Central memory CD4-positive, alpha-beta T cell (primary cell): ENCODE data around the gene PTPN1.
"Not testable (repeated sequence)": the region's sequence is repeated elsewhere in the genome, so short reads cannot be mapped to it uniquely, and the experiment has no call there.

ENCODE experiments used
- DNase-seq: peaks from one replicate; pipeline ENCODE4 v3.0.0; 2022

Gene PTPN1

DNA sequence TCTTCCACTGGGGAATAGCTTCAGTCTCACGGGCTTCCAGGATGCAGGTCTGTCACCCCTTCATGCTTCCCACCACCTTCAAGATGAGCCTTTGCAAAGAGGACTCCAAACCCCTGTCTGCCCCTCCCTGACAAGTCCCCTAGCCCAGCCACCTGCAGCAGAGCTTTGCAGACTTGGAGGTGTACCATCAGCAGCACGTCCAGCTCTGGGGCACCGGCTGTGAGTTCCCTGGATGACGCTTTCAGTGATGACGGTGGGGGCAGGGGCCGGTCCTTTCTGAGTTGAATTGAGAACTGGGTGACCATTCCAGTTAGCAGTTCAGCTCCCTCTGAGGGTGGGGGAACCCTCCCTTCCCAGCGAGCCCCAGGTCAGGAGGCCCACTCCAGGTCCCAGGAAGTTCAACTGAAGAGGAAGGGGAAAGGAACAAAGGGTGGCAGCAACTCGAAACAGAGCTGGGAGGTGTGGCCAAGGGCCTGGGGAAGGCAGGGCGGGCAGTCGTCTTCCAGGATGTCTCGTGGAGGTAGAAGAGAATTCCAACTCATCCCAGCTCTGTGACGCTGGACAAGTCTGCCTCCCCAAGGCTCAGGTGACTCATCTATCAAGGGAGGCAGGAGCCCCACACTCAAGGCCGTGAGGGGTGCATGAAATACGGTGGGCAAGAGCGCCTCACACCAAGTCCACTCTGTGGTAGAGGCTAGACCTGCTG is 86.0 kb downstream of the PTPN1 start:
- no peak for DNase-seq

DNA sequence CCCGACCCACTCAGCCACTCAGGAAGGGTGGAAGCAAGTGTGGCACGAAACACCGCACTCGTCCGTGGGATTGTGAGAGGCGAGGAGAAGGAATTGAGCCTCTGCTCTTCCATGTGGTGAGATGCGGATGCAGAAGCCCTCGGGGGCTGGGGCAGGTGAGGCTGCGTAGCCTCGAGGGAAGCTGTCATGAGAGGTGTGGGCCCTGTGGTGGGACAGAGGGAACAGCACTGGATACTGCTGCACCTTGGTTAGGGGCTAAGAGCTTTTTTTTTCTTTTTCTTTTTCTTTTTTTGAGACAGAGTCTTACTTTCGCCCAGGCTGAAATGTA is 86.5 kb downstream of the PTPN1 start:
- DNase-seq, result no peak

DNA sequence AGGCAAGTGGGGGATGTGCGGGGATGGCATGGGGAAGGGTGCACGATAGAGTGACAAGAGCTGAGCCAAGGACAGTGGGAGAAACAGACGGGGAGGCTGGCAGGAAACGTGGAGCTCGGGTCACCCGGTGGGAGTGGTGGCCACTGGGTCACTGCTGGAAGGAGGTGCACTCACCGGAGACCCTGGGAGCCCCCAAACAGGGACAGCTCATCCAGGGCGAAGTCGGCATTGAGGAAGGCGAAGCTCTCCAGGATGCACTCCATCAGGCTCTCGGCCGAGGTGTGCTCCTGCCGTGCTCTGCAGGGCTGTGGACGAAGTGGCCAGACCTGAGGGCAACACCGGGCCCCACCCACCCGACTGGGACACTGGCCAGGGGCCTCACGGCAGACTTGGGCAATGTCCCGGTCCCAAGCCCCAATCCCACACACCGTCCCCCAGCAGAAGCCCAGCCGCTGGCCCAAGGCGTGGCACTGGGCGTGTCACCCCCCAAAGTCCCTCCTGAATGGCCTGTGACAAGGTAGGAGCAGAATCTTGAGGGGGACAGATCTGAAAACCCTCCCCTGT is 87.3 kb downstream of the PTPN1 start:
- DNase-seq, result no peak

DNA sequence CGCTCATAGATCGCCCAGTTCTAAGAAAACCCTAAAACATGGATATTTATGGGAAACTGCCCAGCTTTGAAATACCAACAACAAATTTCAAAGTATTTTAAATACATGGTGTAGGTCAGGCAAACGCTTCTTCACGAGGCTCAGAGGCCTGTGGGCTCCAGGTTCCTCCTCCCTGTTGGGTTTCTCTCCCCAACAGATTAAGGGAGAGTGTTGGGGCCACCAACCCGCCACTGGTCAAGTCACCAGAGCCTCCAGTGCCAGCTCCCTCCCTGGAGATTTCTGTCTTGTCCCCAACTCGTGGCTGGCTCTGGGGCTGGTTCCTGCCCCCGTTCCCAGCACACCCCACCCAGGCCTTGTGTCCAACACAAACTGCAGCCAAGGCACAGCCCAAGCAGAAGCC is 87.9 kb downstream of the PTPN1 start:
- DNase-seq, result no peak

DNA sequence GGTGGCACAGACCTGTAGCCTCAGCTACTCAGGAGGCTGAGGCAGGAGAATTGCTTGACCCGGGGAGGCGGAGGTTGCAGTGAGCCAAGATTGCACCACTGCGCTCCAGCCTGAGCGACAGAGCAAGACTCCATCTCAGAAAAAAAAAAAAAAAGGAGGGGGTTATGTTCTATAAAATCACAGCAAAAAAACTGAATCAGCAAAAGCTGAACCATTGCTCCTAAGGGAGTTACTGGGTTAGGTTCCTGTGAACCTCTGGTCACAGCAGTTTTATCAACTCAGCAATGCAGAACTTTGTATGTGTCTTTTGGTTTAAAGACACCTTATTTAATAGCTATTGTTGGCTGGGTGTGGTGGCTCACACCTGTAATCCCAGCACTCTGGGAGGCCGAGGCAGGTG is 88.6 kb downstream of the PTPN1 start:
- not testable (repeated sequence) for DNase-seq

DNA sequence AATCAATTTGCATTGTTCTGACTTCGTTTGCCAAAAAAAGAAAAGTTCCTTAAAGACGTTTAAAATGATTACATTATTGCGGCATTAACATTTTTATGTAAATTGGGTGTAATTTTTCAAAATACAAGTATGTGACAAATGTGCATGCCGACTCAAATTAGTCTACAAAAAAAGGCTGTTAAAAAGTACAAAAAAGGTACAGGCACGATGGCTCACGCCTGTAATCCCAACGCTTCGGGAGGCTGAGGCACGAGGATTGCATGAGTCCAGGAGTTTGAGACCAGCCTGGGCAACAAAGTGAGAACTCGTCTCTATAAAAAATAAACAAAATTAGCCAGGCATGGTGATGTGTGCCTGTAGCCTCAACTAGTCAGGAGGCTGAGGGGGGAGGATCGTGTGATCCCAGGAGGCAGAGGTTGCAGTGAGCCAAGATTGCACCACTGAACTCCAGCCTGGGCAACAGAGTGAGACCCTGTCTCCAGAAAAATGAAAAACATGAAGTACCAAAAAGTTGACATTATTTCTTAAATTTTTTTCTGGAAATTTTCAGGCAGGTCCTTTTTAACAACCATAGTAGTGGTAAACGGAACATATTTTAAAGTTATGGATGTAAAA is 90.2 kb downstream of the PTPN1 start:
- no peak for DNase-seq

DNA sequence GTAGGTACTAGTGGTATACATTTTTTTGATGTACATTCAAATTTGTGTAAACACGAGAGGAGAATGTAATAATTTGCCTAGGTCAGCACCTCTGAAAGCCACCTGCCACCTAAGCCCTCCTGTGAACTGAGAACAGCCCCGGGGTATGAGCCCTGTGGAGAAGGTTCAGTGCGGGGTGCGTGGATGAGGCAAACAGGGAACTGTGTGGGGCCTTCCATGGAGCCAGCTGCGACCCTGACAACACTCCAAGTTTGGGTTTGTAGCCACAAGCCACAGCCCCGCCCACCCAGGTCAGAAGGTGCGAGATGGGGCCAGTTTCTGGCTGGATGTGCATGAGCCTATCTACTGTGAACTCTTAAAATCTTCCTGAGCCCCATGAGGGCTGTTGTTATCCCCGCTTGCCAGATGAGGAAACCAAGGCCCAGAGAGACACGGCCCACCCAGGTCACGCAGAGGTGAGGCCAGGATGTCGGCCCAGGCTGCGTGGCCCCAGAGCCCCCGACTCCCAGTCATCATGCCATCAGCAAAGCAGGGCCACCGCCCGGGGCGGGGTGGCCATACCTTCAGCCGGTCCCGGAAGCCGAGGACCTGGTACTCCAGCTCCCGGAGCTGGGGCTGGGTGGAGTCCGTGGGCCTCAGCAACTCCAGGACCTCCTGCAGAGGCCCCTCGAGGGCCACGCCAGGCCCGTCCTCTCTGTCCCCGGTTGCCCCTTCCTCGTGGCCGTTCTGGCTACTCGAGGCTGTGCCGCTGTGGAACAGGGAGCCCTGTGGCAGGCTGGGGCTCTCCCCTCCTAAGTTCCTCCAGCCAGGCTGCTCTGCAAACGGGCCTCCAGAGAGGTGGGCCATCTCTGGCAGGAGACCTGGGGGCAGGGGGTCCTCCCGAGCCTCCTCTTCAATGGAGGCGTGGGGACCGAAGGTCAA is 91.6 kb downstream of the PTPN1 start:
- no peak for DNase-seq

DNA sequence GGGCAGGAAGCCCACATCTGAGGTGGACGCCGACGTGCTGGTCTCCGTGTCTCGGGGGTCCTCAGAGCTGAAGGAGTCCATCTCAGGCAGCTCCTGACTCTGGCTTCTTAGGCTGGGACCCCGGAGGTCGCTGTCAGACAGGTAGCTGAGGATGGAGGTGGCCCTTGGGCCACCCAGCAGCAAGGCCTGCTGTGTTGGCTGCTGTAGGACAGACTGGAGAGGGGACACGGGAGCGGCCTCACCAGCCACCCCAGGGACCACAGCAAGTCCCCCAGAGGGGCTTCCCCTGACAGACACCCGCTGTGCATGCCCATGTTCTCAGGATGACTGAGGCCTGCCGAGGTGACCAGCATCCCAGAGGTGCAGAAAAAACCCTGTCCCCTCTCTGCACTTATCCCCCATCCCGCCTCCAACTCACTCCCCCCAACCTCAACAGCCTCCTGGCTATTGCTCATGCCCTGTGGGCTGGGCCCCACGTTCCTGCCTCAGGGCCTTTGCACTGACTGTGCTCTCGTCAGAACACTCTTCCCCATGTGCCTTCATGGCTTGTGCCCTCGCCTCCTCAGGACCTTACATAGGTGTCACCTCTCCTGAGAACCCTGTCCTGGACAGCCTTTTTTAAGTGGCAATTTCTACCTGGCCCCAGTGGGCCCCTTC is 92.4 kb downstream of the PTPN1 start:
- no peak for DNase-seq

DNA sequence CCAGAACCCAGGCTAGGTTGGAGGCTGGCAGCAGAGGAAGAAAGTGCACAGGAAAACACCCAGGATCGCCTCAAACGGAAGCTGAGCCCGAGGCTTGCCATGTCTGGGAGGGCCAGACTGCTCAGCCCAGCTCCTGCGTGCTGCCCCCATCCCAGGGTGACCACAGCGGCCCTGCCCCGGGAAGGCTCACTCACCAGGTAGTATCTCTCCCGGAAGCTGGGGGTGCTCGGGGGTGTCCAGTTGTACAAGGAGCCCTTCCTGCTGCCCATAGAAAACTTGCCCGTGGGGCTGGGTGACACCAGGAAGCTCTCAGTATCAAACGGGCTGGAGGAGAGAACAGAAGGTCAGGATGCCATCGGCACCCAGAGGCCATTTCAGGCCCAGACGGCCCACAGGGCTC is 94.3 kb downstream of the PTPN1 start:
- no peak for DNase-seq

DNA sequence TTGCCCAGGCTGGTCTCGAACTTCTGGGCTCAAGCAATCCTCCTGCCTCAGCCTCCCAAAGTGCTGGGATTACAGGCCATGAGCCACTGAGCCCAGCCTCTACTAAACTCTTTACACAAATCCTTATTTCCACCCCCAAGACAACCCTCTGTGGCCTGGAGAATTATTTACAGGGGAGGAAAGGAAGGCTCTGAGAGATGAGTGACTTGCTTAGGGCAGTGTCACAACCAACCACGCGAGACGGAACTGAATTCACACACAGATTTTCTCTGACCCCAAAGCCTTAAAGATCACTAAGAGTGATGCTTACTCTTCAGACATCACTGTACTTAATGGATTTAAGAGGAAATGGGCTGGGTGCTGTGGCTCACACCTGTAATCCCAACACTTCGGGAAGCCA is 95.0 kb downstream of the PTPN1 start:
- DNase-seq, result no peak

DNA sequence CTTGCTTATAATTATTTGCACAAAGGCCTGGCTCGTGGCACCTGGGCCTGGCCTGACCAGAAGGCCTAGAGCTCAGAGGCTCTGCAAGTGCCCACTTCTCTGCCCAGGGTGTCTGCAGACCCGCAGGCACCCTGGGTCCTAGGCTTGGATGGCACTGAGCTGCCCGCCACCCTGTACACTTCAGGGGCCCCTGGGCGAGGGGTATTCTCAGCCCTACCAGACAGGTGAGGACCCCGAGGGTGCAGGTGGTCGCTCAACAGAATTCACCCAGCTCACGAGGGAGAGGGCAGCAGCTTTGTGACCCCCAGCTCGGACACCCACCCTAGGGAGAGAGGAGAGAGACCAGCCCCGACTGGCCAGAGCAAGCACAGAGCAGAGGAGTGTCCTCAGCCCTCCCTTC is 97.3 kb downstream of the PTPN1 start:
- DNase-seq, result no peak

DNA sequence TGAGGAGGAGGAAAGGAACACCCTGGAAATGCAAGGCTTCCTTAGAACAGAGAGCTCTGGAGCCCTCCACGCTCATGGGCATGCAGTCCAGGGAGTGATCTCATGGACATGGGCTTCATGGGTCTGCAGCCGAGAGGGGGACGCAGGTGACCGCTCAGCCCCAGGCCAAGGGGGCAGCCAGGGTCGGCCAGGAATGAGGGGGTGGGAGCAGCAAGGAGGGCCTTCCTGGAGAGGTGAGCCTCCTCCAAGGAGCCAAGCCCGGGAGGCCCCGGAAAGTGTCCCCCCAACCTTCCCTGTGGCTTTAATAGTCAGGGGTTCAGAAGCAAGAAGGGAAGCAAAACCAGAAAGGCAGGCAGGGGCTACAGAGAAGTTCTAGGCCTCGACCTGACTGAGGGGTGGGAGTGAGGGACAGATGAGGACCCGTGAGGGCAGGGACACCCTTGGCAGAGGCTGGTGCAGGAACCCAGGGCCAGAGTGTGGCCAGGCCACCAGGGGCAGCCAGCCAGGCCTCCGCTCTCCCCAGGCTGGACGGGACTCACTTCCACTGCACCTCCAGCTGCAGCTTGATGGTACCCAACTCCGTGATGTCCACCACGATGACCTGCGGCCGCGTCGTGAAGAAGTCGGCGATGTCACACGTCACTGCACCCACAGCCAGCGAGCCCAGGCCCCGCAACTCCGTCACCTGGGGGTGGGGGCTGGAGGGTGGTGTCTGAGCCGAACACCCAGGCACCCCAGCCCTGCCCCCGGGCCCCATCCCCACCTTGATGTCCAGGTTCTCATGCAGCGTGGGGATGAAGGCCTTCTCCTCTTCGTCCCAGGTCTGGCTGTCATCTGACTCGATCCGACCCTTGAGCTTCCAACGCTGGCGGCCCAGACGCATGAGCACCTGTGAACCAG is 97.9 kb downstream of the PTPN1 start:
- DNase-seq, result no peak

DNA sequence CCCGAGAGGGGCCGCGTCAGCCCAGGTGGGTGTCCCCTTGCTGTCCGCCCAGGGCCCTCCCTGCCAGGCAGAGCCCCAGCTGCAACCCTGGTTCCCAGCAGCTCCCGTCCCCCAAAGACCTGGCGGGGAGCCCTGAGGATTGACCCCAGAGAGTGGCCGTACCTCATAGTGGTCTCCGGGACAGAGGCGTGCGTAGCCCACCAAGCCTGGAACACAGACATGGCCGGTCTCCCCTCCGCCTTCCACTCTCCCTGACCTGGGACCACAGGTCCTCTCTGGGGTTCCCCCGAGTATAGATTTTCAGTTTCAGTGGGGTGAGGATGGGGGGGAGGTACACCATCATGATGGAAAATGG is 98.5 kb downstream of the PTPN1 start:
- no peak for DNase-seq

DNA sequence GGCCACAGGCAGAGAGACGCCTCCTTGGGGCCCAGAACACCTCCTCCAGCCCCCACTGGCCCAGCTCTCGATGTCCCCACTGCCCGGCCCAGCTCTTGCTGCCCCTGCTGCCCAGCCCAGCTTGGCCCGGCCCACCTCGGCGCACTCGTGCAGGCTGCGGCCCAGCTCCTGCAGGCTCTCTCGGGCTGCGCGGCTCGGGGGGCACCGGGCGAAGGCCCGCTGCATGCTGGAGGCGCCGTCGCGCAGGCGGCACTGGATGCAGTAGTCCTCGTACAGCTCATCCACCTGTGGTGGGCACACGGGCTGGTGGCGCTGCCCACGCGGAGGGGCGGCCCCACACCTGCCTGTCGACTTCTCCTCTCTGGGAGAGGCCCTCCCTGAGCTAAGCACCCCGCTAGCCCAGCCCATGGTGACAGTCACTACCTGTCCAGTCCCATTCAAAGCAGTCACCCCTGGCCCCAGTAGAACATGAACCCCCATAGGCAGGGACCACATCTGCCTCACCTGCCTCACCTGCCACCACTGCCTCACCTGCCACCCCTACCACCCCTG is 99.3 kb downstream of the PTPN1 start:
- DNase-seq, result no peak

DNA sequence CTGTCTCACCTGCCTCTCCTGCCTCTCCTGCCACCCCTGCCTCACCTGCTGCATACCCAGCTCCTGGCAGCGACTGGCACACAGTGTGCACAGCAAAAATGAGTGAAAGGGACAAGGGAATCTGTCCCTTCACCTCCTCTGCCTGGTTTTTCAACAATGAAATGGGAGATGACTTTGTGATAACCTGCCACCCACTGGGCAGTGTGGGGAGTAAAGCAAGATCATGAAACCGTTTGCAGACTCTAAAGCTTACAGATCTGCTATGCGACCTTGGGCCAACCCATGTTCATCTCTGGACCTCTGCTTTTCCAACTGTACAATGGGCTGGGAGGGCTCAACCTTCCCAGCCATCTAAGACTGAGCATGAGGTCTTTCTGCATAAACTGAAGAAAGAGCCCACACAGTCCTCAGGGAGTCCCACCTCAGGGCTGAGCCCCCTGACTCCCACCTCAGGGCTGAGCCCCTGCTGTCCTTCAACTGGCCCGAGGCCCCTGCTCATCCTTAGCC is 100.1 kb downstream of the PTPN1 start:
- no peak for DNase-seq

DNA sequence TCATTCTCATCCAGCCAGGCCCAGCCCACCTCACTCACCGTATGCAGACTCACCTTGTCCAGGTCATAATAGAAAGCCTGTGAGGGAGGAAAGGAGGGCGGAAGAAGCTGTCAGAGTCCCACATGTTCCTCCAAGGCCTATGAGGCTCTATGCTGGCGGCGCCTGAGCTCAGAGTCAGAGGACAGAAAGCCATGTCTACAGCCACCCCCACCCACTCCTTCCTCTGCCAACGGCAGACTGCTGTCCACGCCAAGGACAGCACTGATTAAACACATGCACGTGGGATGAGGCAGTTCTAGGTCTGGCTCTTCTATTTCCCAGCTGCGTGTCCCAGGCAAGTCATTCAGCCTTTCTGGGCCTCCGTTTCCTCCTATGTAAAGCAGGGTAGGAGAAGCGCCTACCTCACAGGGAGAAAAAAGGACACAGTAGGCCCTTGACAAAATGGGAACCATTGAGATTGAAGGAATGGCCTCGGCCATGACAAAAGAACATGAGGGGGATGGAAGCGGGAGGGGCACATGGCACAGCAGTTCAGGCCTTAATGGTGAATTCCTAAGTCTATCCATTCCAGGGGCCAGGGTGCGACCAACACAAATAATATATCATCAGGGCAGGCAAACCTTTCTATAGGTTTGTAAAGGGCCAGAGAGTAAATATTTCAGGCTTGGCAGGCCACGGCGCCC is 101.1 kb downstream of the PTPN1 start:
- no peak for DNase-seq

DNA sequence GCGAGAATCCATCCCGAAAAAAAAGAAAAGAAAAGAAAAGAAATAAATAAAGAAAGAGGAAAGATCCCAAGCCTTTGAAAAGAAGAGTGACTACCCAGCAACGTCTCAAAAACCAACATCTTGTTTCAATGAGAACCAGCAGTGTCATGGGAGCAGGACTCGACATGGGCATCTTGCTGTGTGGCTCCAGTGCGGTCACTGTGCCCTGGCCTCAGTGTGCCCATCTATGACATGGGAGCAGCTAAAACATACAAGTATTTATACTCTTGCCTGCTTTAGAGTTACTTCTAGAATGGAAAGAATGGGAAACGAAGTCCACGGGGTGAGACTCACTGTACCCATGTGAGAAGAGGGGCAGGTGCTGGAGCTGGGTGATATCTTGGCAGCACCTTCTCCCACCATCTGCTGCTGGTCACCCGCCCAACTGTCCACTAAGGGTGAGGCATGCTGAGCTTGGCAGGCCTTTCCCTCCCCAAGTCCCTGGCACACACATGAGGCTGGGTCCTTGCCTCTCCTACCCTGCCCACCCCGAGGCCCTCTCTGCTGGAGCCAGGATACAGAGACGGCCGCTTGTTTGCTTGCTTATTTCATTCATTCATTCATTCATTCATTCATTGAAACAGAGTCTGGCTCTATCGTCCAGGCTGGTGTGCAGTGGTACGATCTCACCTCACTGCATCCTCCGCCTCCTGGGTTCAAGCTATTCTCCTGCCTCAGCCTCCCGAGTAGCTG is 103.4 kb downstream of the PTPN1 start:
- DNase-seq, result no peak

DNA sequence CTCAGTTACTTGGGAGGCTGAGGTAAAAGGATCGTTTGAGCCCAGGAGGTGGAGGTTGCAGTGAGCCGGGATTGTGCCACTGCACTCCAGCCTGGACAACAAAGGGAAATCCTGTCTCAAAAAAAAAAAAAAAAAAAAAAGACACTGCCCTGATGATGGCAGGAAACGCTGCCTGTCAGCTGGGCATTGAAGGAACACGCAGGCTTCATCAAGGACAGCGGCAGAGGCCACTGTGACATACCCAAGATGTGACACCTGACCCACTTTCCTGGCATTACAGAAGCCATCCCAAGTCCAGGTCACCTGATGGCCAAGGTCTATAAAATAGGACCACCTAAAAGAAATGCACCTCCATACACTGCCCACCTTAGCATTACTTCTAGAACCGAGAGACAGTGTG is 105.2 kb downstream of the PTPN1 start:
- no peak for DNase-seq

DNA sequence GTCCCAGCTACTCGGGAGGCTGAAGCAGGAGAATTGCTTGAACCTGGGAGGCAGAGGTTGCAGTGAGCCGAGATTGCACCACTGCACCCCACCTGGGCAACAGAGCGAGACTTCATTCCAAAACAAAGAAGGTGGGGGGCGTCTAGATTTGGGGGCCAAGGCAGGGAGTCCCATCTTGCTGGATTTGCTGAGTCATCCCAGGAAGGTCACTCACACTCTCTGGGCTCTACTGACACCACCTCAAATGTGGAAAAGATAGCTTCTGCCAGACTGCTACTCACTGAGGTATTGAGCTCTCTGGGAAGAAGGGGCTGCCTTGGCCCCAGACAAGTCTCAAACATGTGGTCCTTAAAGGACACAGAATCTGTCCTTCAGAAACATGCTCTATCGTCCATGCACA is 106.8 kb downstream of the PTPN1 start:
- no peak for DNase-seq

DNA sequence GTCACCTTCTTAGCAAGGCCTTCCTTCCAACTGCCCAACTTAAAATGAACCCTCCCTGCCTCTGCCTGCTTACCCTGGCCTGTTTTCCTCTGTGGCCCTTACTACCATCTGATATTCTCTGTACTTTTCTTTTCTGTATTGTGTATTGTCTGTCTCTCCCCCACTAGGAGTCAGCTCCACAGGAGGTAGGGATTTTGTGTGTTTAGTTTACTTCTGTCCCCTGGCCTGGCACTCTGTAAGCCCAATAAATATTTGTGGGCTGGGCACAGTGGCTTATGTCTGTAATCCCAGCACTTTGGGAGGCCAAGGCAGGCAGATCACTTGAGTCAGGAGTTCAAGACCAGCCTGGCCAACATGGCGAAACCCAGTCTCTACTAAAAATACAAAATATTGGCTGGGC is 108.4 kb downstream of the PTPN1 start:
- no peak for DNase-seq
